DMS114 treated with DMSO at 0.1 percent for 48 hours (cell line): ENCODE results near the gene CLDN20.
"Not testable (repeated sequence)": the region's sequence is repeated elsewhere in the genome, so short reads cannot be mapped to it uniquely, and the experiment has no call there.

Experiments
- DNase-seq: peaks from one replicate; lab custom pipeline; 2025; ENCODE audit not compliant: unreplicated experiment; lab: John Stamatoyannopoulos, UW

The CLDN20 gene

GRCh38 chr6:155263373-155264063, at the start of gene CLDN20:
Gene CLDN20, plus strand, starts transcription at chr6:155264013. Its CDS starts 11,707 bp downstream, at chr6:155275720.
- DNase-seq, result no peak

GRCh38 chr6:155215906-155216305, 47.9 kb upstream of the CLDN20 start:
- DNase-seq, result no peak

GRCh38 chr6:155216312-155217046, 47.3 kb upstream of the CLDN20 start:
- DNase-seq, result no peak

- DNase-seq, result not testable (repeated sequence)
Measured at GRCh38 chr6:155218711-155219110, 45.1 kb upstream of the CLDN20 start.

- no peak for DNase-seq
Measured at GRCh38 chr6:155219299-155219698, 44.5 kb upstream of the CLDN20 start.

- no peak for DNase-seq
Measured at GRCh38 chr6:155219858-155220301, 43.9 kb upstream of the CLDN20 start.

- no peak for DNase-seq
Measured at GRCh38 chr6:155221086-155221485, 42.7 kb upstream of the CLDN20 start.

GRCh38 chr6:155222506-155222905, 41.3 kb upstream of the CLDN20 start:
- DNase-seq, result no peak

GRCh38 chr6:155223646-155224451, 40.0 kb upstream of the CLDN20 start:
- DNase-seq, result no peak

- DNase-seq, result no peak
Measured at GRCh38 chr6:155224618-155225017, 39.2 kb upstream of the CLDN20 start.

GRCh38 chr6:155227046-155227445, 36.8 kb upstream of the CLDN20 start:
- no peak for DNase-seq

- DNase-seq, result no peak
Measured at GRCh38 chr6:155228546-155229166, 35.2 kb upstream of the CLDN20 start.

- not testable (repeated sequence) for DNase-seq
Measured at GRCh38 chr6:155230975-155231374, 32.8 kb upstream of the CLDN20 start.

- no peak for DNase-seq
Measured at GRCh38 chr6:155232848-155233247, 31.0 kb upstream of the CLDN20 start.

GRCh38 chr6:155234167-155234566, 29.6 kb upstream of the CLDN20 start:
- no peak for DNase-seq

GRCh38 chr6:155234687-155235086, 29.1 kb upstream of the CLDN20 start:
- DNase-seq, result no peak

GRCh38 chr6:155235087-155235486, 28.7 kb upstream of the CLDN20 start:
- DNase-seq, result no peak

- DNase-seq, result no peak
Measured at GRCh38 chr6:155237613-155238012, 26.2 kb upstream of the CLDN20 start.

GRCh38 chr6:155240905-155241600, 22.8 kb upstream of the CLDN20 start:
- no peak for DNase-seq

GRCh38 chr6:155241966-155242365, 21.8 kb upstream of the CLDN20 start:
- no peak for DNase-seq

- no peak for DNase-seq
Measured at GRCh38 chr6:155244434-155244833, 19.4 kb upstream of the CLDN20 start.
